ENCODE data around the gene SCNN1B. TPM values are rescaled to one million over a fixed set of nuclear protein-coding genes. Genes with fewer than 3 reads are reported as not detected.

SCNN1B gene
- total RNA-seq, 4 donors from 2014 or later: 8.1 to 30.5 (median 11.9) TPM

DNA sequence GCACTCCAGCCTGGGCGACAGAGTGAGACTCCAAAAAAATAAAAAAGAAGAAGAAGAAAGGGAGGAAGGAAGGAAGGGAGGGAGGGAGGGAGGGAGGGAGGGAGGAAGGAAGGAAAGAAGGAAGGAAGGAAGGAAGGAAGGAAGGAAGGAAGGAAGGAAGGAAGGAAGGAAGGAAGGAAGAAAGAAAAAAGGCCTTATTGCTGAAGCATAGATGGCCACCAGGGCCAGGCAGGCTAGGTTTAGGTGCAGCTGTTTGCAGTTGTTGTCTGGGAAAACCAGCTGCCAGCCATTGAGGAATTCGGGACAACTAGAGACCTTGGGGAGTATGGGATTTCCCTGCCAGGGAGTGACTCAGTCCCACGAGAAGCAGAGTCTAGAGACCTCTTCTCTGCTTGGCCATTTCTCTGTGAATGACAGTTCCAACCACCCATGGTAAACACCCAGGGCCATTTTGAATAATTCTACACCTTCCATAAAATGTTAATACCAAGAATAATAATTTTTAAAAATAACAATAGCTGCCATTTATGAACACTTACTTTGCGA lies 31.0 kb downstream of the SCNN1B start:
- Histone ChIP-seq H3K4me3 (replicated peaks in 1 of 3) (no peak overlapping the region), H3K27ac (no peak overlapping the region), H3K9me3 (no peaks in the 10 kb centered on the region), H3K4me1 (peaks cover 0 to 5% of the 10 kb centered on the region in 2 donors), H3K36me3 (no peaks in the 10 kb centered on the region), H3K27me3 (no peaks in the 10 kb centered on the region)
- 76 to 77% methylated on average over 4 of the region's 4 CpGs for WGBS, 2 donors
- no peak for TF ChIP-seq POLR2A (IDR thresholded peaks at IDR 0.05)
- TF ChIP-seq, protein P1, sequence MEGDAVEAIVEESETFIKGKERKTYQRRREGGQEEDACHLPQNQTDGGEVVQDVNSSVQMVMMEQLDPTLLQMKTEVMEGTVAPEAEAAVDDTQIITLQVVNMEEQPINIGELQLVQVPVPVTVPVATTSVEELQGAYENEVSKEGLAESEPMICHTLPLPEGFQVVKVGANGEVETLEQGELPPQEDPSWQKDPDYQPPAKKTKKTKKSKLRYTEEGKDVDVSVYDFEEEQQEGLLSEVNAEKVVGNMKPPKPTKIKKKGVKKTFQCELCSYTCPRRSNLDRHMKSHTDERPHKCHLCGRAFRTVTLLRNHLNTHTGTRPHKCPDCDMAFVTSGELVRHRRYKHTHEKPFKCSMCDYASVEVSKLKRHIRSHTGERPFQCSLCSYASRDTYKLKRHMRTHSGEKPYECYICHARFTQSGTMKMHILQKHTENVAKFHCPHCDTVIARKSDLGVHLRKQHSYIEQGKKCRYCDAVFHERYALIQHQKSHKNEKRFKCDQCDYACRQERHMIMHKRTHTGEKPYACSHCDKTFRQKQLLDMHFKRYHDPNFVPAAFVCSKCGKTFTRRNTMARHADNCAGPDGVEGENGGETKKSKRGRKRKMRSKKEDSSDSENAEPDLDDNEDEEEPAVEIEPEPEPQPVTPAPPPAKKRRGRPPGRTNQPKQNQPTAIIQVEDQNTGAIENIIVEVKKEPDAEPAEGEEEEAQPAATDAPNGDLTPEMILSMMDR (IDR thresholded peaks at IDR 0.05): no peak
- intact Hi-C loops (cut with DNase I): no loop called here
- DNase-seq: no peak

DNA sequence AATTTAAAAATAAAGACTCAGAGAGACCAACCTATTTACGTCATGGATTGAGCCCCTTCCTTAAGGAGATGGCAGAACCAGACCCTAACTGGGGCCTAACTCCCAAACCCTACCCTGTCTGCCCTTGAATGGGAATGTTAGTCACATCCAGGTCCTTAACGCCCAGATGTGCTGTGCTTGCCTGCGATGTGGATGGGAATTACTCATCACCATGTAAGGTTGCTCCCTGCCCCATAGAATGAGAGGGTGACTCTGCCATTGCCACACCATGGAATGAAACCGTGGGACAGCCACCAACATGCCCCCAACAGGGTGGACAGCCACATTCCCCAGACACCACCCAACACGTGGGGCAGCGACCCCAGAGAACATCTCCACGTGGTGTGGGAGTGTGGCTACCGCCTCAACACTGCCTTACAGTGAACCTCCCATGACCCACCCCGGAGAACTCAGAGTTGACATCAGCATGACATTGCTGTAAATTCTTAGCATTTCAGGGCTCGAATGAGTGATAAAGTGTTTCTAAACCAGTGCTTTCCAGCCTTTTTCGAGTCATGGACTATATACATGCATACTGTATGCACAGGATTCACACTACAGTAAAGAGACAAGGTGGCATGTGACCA lies 31.8 kb downstream of the SCNN1B start:
- no peaks in the 10 kb centered on the region for H3K36me3 ChIP-seq
- WGBS, 2 donors: 85% methylated on average over 11 of the region's 11 CpGs
- no peak overlapping the region for H3K27ac ChIP-seq
- peaks cover 0 to 5% of the 10 kb centered on the region in 2 donors for H3K4me1 ChIP-seq
- H3K4me3 ChIP-seq (replicated peaks in 1 of 3): no peak overlapping the region
- no peak for TF ChIP-seq POLR2A (IDR thresholded peaks at IDR 0.05)
- TF ChIP-seq, protein P1 (IDR thresholded peaks at IDR 0.05): no peak
- DNase-seq: no peak
- intact Hi-C loops (cut with DNase I): no loop called here
- no peaks in the 10 kb centered on the region for H3K9me3 ChIP-seq
- H3K27me3 ChIP-seq: no peaks in the 10 kb centered on the region

GRCh38 chr16:23334457-23334853 lies 32.4 kb downstream of the SCNN1B start:
- intact Hi-C loops (cut with DNase I): no loop called here
- 51 to 71% methylated on average over 3 of the region's 3 CpGs for WGBS, 2 donors
- H3K4me1 ChIP-seq: peaks cover 0 to 5% of the 10 kb centered on the region in 2 donors
- no peaks in the 10 kb centered on the region for H3K36me3 ChIP-seq
- H3K4me3 ChIP-seq (replicated peaks in 1 of 3): no peak overlapping the region
- no peak overlapping the region for H3K27ac ChIP-seq
- TF ChIP-seq, protein P1 (IDR thresholded peaks at IDR 0.05): no peak
- no peak for TF ChIP-seq POLR2A (IDR thresholded peaks at IDR 0.05)
- no peaks in the 10 kb centered on the region for H3K27me3 ChIP-seq
- no peak for DNase-seq
- no peaks in the 10 kb centered on the region for H3K9me3 ChIP-seq

DNA sequence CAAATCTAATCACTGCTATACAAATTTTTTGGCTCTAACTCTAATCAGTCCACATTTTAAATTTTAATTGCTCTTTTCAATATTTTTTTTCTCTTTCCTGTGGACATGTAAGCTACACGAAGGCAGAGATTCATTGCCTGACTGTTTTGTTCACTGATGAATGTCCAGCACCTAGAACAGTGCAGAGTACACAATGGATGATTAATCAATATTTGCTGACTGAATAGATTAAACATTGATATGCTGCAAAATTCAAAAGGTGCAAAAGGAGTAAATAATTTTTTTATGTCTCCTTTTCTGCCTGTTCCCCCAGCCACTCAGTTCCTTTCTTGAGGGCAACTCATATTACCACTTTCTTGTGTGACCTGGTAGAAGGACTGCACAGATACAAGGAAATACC lies 32.8 kb downstream of the SCNN1B start:
- H3K27me3 ChIP-seq: no peaks in the 10 kb centered on the region
- H3K4me1 ChIP-seq: peaks cover 0 to 5% of the 10 kb centered on the region in 2 donors
- no peaks in the 10 kb centered on the region for H3K36me3 ChIP-seq
- DNase-seq: no peak
- TF ChIP-seq, protein P1 (IDR thresholded peaks at IDR 0.05): no peak
- no peak for TF ChIP-seq POLR2A (IDR thresholded peaks at IDR 0.05)
- no peak overlapping the region for H3K27ac ChIP-seq
- 61 to 67% methylated on average over 1 of the region's 1 CpG for WGBS, 2 donors
- H3K4me3 ChIP-seq (replicated peaks in 1 of 3): no peak overlapping the region
- intact Hi-C loops (cut with DNase I): no loop called here
- H3K9me3 ChIP-seq: no peaks in the 10 kb centered on the region

DNA sequence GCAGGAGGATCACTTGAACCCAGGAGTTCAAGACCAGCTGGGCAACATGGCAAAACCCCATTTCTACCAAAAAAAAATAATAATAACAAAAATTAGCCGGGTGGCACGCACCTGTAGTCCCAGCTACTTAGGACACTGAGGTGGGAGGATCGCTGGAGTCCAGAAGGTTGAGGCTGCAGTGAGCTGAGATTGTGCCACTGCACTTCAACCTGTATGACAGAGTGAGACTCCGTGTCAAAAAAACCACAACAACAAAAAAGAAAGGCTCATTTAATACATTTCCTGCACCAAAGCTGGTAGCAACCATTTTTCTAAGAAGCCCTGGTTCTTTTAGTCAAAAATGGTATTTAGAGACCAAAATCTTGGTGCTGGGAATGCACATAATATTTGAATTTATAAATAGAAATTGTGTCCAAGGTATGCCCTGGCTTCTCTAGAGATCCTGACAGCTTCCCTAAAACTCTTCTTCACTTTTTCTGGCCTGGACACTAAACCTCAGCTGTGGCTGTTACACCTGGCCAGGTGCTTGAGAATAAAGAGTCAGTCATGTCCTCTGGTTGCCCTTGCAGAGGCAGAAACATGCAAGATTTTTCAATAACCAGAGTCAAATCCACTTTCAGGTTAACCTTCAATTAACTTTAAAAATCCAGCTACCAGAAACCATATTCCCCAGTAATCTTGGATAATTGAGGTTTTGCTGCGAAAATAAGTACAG lies 35.9 kb downstream of the SCNN1B start:
- H3K27ac ChIP-seq: no peak overlapping the region
- H3K27me3 ChIP-seq: no peaks in the 10 kb centered on the region
- no peaks in the 10 kb centered on the region for H3K36me3 ChIP-seq
- no peak for DNase-seq
- intact Hi-C loops (cut with DNase I): no loop called here
- TF ChIP-seq POLR2A (IDR thresholded peaks at IDR 0.05): no peak
- TF ChIP-seq, protein P1 (IDR thresholded peaks at IDR 0.05): no peak
- H3K4me1 ChIP-seq: peaks cover 0 to 5% of the 10 kb centered on the region in 2 donors
- no peak overlapping the region for H3K4me3 ChIP-seq (replicated peaks in 1 of 3)
- no peaks in the 10 kb centered on the region for H3K9me3 ChIP-seq
- WGBS, 2 donors: 89 to 91% methylated on average over 5 of the region's 5 CpGs
